Hematopoietic multipotent progenitor cell (in vitro differentiated cells): Measurements from ENCODE around the gene SUN5. TPM values are rescaled to one million over a fixed set of nuclear protein-coding genes. Genes with fewer than 3 reads are reported as not detected.
"Not testable (repeated sequence)": the region's sequence is repeated elsewhere in the genome, so short reads cannot be mapped to it uniquely, and the experiment has no call there.

Source experiments
- DNase-seq, 3 donors: peaks; one replicate each; pipeline ENCODE4 v3.0.0-alpha.2; 2011 to 2015; ENCODE audit warnings: low read depth in 2 of 3, low spot score in 2 of 3
- total RNA-seq: library from RNA; depleted of rRNA; stranded (reverse); fragments of >200 nt; gene quantifications from one replicate; pipeline ENCODE4 v1.2.3, GENCODE V29; 2012

Gene SUN5
- total RNA-seq, 1 donor, result not detected

DNA sequence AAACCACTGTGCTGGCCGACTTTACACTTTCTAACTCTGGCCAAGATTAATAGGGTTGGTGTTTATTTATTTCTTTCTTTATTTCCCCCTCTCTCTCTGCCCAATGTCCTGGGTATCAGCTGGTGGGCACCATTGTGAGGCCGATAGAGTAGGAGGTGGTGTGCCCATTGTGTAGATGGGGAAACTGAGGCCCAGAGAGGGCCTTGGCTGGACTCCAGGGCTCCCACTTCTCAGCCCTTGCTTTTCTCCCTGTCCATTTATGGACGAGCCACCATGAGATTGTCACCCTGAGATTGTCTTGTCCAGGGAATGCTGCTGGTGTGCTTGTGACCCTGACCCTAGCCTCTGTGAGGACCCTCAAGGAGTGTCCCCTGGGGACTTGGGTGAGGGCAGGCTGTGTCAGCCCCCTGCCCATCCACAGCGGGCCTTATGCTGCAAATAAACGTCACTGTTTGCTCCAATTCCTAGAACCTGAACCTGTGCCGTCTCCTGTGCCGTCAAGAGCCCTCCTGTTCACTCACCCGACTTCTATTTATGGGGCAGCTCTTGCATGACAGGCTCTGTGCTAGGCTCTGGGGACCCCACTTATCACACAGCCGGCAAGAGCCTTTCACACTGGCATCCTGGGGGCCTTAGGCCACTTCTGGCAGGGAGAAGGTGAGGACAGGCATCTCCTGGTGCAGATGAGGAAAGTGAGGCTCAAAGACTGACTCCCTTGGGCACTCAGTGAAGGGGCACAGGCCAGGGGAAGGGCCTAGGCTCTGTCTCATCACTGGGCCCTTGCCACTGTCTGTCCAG is 24.8 kb downstream of the SUN5 start:
- no peak for DNase-seq

DNA sequence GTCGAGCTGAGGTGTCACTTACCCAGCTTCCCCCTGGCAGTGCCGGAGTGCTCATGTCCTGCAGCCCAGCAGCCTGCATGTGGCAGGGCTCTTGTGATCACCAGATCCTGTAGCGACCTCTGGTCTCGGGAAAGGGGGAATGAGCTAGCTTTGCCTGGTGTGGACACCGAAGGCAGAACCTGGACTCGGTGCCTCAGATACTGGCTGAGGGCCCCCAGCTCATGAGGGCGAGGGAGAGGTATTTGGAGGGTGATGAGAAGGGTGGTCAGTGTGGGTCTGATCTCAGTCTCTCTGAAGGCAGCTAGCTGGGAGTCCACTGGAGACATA is 26.3 kb downstream of the SUN5 start:
- no peak for DNase-seq

DNA sequence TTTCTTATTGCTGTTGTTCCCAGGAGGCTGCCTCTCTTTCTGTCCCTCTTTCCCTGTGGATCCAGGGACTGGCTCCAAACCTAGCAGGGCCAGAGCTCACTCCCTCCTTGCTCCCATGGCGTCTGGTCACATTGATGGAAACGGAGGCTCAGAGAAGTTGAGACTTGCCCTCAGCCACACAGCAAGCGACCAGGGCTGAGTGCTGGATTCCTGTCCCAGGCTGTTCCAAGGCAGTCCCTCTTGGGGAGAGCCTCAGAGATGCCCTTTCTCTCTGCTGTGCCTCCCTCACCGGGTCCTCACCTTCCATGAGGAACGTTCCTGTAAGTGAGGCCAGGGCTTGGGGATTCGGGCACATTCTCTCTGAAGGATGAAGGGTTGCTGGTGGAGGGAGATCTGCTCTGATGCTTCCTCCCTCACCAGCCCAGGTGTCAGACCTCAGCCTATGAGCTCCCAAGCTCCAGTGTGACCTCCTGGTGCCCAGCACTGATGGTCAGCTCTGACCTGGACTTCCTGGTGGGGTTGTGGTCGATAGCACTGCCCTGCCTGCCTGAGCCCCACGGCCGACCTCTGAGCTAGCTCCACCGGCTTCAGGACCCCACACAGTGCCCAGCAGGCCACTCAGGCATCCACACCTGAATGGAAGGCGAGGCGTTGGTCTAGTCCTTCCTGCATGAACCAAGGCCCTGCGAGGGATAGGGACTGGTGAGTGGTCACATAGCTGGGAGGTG is 26.8 kb downstream of the SUN5 start:
- DNase-seq, result no peak

DNA sequence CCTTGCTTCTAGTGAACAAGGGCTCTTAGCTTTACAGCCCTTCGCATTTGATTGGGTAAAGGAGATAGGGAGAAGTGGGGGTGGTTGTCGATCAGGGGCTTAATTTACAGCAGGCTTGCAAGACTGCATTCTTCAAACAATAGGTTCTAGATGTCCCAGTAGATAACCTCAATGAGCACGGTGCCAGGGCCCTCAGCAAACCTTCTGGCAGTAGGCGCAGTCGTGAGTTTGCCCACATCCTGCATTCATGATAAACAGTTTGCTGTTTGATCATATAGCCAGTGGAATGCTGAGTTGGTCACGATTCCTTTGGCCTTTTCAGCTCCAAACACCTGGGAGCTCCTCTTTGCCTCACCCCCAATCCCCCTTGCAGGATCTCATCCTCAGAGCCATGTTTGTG is 27.5 kb downstream of the SUN5 start:
- DNase-seq, result no peak

DNA sequence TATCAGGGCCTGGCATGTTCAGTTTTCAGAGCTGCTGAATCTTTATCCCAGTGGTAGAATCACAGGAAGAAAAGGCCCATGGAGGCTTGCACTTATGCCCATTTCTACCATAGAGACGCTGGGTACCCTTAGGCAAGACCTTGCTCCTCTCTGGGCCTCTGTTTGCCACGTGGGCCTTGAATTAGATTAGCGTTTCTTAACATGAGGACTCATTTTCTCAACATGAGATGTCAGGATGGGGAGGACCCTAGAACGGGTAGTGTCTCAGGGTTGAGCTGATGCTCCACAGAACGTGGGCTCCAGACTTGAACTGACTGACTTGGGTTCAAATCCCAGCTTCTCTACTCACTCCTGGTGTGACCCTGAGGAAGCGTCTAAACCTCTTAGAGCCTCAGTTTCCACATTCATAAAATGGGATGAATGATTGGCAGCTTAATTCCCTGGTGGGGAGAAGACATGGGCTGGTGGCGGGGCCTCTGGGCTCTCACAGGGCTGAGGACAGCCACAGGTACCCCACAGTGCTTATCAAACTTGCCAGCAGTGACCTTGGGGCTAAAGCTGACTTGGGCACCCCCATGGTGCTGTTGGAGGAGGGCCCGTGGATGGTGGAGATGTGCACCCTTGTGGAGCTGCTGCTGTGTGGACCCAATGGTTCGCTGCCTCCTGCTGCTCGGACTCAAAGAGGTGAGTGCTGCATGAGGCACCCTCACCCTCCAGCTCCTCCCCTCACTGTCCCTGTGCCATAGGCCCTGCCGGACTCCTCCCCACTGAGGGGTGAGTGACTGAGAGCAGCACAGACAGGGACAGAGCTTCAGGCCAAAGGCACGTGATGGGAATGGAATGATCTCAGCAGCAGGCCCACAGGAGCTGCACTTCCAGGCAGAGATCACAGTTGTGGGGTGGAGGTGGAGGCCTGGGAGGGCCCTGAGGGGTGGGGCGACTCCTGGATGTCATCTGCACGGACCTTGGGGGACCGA is 28.2 kb downstream of the SUN5 start:
- no peak for DNase-seq

DNA sequence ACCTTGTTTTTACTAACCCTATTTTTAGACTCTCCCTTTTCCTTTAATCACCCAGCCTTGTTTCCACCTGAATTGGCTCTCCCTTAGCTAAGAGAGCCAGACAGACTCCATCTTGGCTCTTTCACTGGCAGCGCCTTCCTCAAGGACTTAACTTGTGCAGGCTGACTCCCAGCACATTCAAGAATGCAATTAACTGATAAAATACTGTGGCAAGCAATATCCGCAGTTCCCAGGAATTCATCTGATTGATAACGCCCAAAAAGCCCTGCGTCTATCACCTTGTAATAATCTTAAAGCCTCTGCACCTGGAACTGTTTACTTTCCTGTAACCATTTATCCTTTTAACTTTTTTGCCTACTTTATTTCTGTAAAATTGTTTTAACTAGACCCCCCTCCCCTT is 29.1 kb downstream of the SUN5 start:
- not testable (repeated sequence) for DNase-seq

DNA sequence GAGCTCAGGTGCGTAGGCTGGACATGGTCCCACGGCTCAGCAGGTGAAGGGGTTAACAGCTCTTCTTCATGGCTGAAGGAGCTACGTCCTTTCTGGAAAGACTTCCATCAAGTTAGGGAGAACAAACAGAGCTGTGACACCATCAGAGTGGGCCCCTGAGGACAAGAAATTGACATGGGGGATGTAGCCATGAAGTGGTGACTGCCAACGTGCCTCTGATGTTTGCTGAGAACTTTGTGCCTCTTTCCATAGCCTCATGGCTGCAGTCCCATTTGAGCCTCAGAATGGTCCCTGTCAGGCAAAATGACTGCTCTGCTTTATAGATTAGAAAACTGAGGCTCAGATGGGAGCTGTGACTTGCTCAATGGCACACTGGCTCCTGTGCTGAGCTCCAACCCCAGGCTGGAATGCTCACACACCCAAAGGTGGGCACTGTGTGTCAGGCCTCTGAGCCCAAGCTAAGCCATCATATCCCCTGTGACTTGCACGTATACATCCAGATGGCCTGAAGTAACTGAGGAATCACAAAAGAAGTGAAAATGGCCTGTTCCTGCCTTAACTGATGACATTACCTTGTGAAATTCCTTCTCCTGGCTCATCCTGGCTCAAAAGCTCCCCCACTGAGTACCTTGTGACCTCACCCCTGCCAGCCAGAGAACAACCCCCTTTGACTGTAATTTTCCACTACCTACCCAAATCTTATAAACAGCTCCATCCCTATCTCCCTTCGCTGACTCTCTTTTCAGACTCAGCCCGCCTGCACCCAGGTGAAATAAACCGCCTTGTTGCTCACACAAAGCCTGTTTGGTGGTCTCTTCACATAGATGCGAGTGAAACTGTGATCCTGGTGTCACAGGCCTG is 29.8 kb downstream of the SUN5 start:
- not testable (repeated sequence) for DNase-seq

DNA sequence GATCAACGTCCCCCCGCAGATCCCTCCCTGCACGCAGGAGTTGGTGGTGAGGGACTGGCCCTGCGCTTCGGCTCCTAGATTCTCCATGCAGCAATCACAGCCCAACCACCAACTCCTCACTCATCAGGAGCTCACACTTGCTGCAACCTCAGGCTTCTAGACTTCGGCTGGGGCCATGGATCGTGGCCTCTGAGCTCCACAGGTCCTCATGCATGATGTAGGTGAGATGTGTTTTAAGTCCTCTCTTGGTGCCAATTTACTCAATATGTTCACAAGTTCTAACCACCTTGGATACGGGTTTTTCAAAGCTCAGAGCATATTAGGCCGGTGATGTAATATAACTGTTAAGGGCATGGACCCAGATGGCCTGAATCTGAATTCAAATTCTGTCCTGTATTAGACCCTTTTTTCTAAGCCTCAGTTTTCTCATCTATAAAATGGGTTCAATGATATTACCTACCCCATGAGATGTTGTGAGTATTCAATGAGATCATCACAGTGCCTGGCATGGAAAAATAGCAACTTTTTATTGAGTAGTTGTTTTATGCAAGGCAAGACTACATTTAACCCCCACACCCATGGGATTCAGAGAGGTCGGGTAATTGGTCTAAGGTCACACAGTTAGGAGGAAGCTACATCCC is 31.0 kb downstream of the SUN5 start:
- DNase-seq, result no peak

DNA sequence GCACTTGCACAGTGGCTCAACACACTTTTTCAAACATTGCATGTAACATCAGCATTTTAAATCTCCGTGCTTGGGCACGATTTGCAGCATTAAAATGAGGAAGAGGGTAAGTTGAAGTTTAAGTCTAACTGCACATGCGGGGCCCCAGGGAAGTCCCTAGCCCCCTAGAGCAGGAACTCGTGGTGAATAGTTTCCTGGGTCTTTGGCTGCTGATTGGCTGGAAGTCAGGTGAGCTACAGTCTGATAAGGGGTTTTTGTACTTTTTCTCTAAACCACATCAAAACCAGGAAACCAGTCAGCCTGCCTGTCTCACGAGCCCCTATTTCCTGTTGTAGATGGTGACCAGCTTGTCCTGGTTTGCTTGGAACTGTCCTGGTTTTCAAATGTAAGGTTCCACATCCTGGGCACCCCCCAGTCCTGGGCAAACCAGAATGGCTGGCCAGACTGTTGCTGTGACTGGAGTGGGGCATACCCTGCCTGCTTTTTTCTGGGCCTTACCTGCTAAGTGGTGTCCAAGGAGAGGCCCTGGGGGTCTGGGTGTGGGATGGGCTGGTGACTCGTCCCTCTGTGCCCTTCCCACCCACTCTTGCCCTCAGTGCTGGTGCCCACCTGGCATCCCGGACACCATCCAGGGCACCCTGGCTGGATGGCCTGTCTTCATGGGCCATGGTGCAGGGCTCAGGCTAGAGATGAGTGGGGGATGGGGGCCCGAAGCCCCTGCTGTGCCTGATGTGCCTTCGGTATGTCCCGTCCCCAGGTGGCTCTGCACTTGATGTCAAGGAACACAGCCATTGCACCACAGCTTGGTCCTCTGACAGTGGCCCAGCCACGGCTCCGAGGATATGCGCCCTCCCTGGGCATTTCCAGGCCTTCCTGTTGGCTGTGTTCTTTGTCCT is 31.8 kb downstream of the SUN5 start:
- DNase-seq, result peak; percentile 76 to 96 (median 93)

DNA sequence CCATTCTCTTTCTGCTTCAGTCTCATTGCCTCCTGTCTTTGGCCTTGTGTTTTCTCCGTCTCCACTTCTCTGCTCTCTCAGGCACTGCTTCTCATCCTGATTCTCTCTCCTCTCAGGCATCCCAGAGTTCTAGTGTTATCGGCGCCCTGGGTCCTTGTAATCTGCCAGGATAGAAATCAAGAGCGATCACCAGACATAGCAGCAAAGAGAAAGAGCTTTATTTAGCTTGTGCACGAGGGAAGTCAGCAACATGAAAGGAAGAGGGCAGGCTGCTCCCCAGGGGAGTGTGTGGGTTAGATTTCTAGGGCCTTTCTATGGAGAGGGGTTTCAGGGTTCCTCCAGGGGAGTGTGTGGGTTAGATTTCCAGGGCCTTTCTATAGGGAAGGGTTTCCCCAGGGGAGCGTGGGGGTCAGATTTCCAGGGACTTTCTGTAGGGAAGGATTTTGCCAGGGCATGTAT is 32.5 kb downstream of the SUN5 start:
- peak; percentile 12 to 44 (median 26) for DNase-seq

DNA sequence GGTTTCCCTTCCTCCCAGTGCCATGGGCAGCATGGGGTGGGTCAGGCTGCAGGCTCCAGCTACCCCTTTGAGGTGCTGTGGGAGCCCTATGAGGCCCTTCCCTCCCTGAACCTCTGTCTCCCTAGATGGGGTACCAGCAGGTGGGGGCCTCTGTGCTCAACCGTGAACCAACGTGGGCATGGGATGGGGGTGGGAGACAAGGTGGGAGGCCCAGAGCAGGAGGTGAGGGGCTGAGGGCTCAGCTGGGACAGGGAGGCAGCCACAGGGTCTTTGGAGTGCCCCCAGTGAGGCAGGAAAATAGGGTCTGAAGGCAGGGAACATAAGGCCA is 33.3 kb downstream of the SUN5 start:
- DNase-seq, result no peak

DNA sequence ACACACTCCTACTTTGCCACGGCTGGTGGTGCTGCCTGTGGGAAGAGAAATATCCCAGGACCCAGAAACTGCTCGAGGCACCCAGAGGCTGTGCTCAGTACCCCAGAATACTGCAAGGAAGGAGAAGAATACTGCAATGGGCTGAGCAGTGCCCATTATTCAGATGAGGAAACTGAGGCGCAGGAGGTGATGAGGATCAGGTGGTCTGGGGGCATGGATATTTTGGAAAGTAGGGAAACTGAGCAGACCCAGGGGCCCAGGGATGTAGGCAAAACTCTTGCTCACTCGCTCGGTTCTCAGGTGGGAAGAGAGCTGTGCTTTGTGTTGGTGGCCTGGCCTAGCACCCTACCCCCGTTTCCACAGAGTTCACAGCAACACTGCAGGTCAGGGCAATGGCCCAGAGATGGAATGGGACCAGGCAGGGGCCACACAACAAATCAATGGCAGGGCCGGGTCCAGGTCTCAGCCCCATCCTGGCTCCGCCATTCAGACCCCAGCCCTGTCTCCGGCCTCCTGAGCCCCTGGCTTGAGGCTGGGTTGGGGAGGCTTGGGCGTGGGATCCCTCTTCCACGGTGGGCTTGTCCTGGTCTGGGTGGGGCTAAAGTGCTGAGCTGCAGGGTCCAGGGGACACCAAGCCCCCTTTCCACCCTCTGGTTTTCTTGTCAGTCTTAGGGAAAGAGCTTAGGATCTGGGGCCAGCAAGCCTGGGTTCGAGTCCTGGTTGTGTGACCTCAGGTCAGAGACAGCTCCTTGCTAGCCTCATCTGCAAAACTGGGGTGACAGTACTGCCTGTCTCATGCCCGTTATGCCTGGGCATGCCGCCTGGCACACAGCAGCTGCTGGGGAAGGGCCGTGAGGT is 33.9 kb downstream of the SUN5 start:
- no peak for DNase-seq

DNA sequence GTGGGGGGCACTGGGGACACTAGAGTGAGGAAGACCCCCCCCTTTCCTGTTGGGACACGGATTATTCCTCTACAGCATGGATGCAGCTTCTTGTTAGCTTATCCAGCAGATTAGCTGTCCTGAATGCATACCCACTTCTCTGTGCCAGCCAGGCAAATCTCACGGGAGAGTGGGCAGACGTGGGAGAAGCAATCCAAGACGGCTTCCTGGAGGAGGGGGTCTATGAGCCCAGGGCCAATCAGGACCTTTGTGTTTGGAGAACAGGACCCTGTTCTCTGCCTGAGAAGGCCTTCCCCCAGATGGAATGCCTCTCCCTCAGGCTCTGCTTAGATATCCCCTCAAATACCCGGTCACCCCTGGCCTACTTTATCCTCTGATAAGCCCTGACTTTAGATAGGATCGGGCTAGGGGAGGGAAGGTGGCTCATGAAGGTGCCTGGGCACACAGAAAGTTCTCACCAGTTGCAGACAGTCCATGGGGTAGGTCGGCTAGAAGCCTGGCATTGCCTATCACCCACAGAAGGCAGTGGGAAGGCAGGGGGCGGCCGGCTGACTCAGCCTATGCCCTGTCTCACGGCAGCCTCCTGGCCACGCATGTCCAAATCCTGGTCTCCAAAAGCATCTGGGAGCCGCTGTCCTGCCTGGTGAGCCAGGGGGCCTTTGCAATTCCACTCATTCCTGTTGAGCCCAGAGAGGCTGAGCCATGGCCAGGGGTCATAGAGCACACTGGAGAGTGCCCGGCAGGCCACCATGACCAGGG is 34.7 kb downstream of the SUN5 start:
- DNase-seq, result no peak

DNA sequence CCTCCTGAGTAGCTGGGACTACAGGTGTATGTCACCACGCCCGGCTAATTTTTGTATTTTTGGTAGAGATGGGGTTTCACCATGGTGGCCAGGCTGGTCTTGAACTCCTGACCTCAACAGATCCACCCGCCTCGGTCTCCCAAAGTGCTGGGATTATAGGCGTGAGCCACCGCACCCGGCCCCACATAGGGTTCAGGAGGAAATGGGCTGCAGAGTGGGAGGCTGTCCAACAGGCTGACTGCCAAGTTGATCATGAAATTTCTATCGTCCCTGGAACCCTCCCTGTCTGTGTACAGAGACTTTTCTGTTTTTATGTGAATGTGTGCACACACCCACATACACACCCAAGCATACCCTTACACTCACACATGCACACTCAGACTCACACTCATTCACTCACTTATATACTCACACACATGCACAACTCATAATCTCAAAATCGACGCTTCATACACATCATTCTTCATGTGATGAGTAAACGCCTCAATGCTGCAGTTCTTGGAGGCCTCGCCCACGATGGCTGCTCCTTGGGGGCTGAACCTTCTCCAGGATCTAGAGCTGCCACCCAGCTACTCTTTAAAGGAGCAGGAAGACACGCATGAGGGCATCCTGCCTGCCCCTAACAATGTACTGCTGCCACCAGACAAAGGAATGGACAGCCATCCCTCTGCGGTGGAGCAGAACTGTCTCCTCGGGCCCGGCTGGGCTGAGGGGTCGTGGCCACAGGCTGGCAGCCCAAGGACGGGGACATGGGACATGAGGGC is 35.6 kb downstream of the SUN5 start:
- no peak for DNase-seq

DNA sequence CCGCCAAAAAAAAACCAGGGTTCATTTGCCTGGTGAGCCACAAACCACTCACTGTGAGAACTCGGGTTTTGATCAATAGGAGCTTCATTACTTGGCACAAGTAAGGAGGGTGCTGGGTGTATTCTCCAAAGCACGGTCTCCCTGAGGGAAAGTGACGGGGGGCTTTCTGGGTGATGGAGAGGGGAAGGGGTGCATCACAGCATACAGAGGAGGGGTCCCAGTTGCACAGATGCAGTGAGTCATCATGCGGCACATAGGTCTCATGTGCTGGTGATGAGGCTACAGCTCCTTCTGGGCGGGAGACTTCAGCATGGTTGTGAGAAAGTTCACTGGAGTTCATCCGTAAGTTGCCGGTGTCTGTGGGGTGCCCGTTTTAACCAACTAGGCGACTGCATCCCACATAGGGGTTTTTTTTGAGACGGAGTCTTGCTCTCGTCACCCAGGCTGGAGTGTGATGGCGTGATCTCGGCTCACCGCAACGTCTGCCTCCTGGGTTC is 36.2 kb downstream of the SUN5 start:
- DNase-seq, result peak in 1 of 3 donors; percentile 39
